ENCODE results near the gene PNPT1. TPM values are rescaled to one million over a fixed set of nuclear protein-coding genes. Genes with fewer than 3 reads are reported as not detected.
"Not testable (repeated sequence)": the region's sequence is repeated elsewhere in the genome, so short reads cannot be mapped to it uniquely, and the experiment has no call there.

PNPT1 gene
- 10 to 100 TPM; 15.5 to 21.0 (median 20.6) TPM for total RNA-seq

- intact Hi-C loops (cut with DNase I): no loop called here
- WGBS, 2 donors: 1% methylated on average over 35 to 49 of the region's 56 CpGs
These were observed at the start of gene PNPT1 for GRCh38 chr2:55693181-55694125. Gene PNPT1, minus strand, starts transcription at chr2:55693844. Its CDS starts 21 bp downstream, at chr2:55693823.

DNA sequence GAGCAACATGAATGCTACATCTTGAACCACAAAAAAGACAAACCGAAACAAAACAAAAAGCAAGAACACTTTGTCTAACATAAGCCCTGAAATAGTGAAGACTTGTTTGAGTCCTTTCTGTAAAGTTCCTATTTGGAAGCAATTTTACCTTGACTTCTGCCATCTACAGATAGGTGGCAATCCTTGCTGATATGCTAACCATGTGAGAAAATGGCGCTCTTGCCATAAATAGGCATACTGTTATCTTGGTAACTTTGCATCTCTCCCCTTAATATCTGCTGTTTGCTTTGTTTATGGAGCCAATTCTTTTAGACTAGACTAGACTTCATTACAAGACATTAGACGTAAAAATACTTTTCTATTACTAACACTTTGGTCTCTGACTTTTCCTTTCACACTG lies 49.4 kb upstream of the PNPT1 start:
- H3K4me1 ChIP-seq: no peaks in the 10 kb centered on the region
- no peaks in the 10 kb centered on the region for H3K9me3 ChIP-seq
- TF ChIP-seq POLR2A (IDR thresholded peaks at IDR 0.05): no peak
- TF ChIP-seq, protein P1, sequence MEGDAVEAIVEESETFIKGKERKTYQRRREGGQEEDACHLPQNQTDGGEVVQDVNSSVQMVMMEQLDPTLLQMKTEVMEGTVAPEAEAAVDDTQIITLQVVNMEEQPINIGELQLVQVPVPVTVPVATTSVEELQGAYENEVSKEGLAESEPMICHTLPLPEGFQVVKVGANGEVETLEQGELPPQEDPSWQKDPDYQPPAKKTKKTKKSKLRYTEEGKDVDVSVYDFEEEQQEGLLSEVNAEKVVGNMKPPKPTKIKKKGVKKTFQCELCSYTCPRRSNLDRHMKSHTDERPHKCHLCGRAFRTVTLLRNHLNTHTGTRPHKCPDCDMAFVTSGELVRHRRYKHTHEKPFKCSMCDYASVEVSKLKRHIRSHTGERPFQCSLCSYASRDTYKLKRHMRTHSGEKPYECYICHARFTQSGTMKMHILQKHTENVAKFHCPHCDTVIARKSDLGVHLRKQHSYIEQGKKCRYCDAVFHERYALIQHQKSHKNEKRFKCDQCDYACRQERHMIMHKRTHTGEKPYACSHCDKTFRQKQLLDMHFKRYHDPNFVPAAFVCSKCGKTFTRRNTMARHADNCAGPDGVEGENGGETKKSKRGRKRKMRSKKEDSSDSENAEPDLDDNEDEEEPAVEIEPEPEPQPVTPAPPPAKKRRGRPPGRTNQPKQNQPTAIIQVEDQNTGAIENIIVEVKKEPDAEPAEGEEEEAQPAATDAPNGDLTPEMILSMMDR (IDR thresholded peaks at IDR 0.05): no peak
- H3K27ac ChIP-seq: no peak overlapping the region
- H3K27me3 ChIP-seq: no peaks in the 10 kb centered on the region
- no peaks in the 10 kb centered on the region for H3K36me3 ChIP-seq
- WGBS, 2 donors: 83 to 94% methylated on average over 3 of the region's 3 CpGs
- DNase-seq: no peak
- H3K4me3 ChIP-seq (replicated peaks in 1 of 3): no peak overlapping the region
- intact Hi-C loops (cut with DNase I): no loop called here

More at GRCh38 chr2:55693181-55694125, at the start of gene PNPT1:
- H3K9me3 ChIP-seq: no peaks in the 10 kb centered on the region
- no peaks in the 10 kb centered on the region for H3K27me3 ChIP-seq
- DNase-seq: peak; percentile 94 to 95
- peaks cover 4 to 6% of the 10 kb centered on the region in 2 donors for H3K4me1 ChIP-seq
- no peaks in the 10 kb centered on the region for H3K36me3 ChIP-seq
- TF ChIP-seq POLR2A (IDR thresholded peaks at IDR 0.05): peak in 1 of 2 donors; percentile 53
- TF ChIP-seq, protein P1 (IDR thresholded peaks at IDR 0.05): peak in 1 of 6 experiments; percentile 13
- H3K4me3 ChIP-seq (replicated peaks in 1 of 3): peak within 1 kb of the TSS; percentile 29 to 84 (median 48)
- H3K27ac ChIP-seq: peak within 1 kb of the TSS in 1 of 3 donors; percentile 20

DNA sequence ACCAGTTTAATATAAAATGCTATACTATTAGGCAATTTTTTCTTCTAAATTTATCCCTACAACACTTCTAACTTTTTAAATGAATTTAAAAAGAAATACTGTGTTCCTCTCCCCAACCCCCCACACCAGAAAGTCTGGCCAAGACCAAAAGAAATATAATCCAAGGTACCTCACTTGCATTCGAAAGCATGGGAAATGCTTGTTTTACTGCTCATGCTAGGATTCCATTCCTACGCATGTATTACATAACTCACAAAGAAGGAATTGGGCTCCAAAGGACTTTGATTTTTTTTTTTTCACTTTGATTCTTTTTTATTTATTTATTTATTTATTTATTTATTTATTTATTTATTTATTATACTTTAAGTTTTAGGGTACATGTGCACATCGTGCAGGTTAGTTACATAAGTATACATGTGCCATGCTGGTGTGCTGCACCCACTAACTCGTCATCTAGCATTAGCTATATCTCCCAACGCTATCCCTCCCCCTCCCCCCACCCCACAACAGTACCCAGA lies 42.4 kb upstream of the PNPT1 start:
- H3K27ac ChIP-seq; H3K4me1 ChIP-seq; H3K4me3 ChIP-seq (replicated peaks in 1 of 3); DNase-seq; intact Hi-C loops (cut with DNase I); H3K27me3 ChIP-seq; H3K36me3 ChIP-seq; H3K9me3 ChIP-seq: not testable (repeated sequence)
- WGBS, 2 donors: 88 to 89% methylated on average over 5 of the region's 5 CpGs

DNA sequence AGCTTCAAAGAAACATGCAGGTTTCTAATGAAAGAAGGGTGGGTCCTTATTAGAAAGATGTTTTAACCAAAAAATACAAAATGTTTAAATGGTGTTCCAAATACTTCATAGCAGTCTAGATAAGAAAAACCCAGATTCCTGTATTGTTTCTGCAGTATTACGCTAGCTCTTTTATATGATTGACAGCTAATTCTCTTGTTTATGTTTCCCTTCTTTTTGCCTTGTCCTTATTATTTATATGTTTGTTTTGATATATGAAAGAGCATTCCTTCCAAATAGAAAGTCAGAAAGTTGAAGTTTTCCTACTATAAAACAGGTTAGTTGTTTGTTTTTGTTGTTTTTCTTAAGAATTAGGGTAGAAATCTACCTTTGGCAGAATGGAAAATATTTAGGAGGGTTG lies 41.1 kb upstream of the PNPT1 start:
- WGBS, 2 donors: 91 to 92% methylated on average over 1 of the region's 1 CpG
- H3K9me3 ChIP-seq: no peaks in the 10 kb centered on the region
- H3K27me3 ChIP-seq: no peaks in the 10 kb centered on the region
- H3K36me3 ChIP-seq: no peaks in the 10 kb centered on the region
- H3K4me3 ChIP-seq (replicated peaks in 1 of 3): no peak overlapping the region
- no peak for DNase-seq
- H3K4me1 ChIP-seq: no peaks in the 10 kb centered on the region
- intact Hi-C loops (cut with DNase I): no loop called here
- no peak overlapping the region for H3K27ac ChIP-seq
- TF ChIP-seq POLR2A (IDR thresholded peaks at IDR 0.05): no peak
- TF ChIP-seq, protein P1 (IDR thresholded peaks at IDR 0.05): no peak

DNA sequence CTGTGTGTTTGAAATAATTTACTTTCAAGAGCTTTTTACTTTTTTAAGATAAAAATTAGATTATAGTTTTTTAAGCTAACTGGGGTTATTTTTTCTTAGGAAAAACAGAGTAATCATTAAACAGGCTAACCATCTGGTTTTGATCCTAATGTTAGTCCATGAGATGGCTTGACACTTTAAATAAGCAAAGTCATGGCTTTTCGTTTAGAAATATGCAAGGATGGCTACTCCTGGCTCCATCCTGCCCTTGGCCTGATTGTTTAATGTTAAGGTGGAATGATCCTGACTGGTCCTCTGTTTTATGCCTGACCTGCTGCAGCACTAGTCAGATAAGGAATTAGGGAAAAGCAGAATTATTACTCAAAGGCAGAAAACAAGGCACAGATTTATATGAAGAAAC lies 39.7 kb upstream of the PNPT1 start:
- H3K27me3 ChIP-seq: no peaks in the 10 kb centered on the region
- WGBS, 2 donors: 22 to 27% methylated on average over 1 of the region's 1 CpG
- no peak overlapping the region for H3K27ac ChIP-seq
- H3K9me3 ChIP-seq: no peaks in the 10 kb centered on the region
- peaks cover 0 to 3% of the 10 kb centered on the region in 2 donors for H3K4me1 ChIP-seq
- no peaks in the 10 kb centered on the region for H3K36me3 ChIP-seq
- intact Hi-C loops (cut with DNase I): no loop called here
- TF ChIP-seq, protein P1 (IDR thresholded peaks at IDR 0.05): no peak
- no peak for TF ChIP-seq POLR2A (IDR thresholded peaks at IDR 0.05)
- DNase-seq: no peak
- no peak overlapping the region for H3K4me3 ChIP-seq (replicated peaks in 1 of 3)
